ENCODE data around the gene NAALADL2.

GRCh38 chr3:175593331-175593730 is 734.2 kb downstream of the NAALADL2 start:
- TF ChIP-seq, protein P1, sequence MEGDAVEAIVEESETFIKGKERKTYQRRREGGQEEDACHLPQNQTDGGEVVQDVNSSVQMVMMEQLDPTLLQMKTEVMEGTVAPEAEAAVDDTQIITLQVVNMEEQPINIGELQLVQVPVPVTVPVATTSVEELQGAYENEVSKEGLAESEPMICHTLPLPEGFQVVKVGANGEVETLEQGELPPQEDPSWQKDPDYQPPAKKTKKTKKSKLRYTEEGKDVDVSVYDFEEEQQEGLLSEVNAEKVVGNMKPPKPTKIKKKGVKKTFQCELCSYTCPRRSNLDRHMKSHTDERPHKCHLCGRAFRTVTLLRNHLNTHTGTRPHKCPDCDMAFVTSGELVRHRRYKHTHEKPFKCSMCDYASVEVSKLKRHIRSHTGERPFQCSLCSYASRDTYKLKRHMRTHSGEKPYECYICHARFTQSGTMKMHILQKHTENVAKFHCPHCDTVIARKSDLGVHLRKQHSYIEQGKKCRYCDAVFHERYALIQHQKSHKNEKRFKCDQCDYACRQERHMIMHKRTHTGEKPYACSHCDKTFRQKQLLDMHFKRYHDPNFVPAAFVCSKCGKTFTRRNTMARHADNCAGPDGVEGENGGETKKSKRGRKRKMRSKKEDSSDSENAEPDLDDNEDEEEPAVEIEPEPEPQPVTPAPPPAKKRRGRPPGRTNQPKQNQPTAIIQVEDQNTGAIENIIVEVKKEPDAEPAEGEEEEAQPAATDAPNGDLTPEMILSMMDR (conservative IDR thresholded peaks at IDR 0.05 in 1 of 2, IDR thresholded peaks at IDR 0.05 in 1 of 2; ENCODE audit: low read depth in 1 of 2, low read length in 2 of 2): no peak
- TF ChIP-seq EZH2 (IDR thresholded peaks at IDR 0.05; ENCODE audit: low read length, missing control alignments): no peak
